ENCODE results near the gene ATG7.

ATG7 gene

GRCh38 chr3:11588338-11588737 is 316.1 kb downstream of the ATG7 start:
- Histone ChIP-seq H3K27ac (replicated peaks) (no peak overlapping the region), H3K27me3 (ENCODE audit: insufficient read depth, poor library complexity, severe bottlenecking) (no peaks in the 10 kb centered on the region), H3K4me3 (replicated peaks; ENCODE audit: insufficient read depth, low read length) (no peak overlapping the region)
- no peak for DNase-seq (ENCODE audit: low read depth in 1 of 2, low spot score in 1 of 2)
- TF ChIP-seq SPI1 (IDR thresholded peaks at IDR 0.05; ENCODE audit: borderline replicate concordance, low read depth) (no peak), POLR2AphosphoS5 (IDR thresholded peaks at IDR 0.05; ENCODE audit: low read depth) (no peak), REST (IDR thresholded peaks at IDR 0.05; ENCODE audit: insufficient replicate concordance, low read depth) (no peak), GABPA (IDR thresholded peaks at IDR 0.05; ENCODE audit: low read depth) (no peak), CTCF (IDR thresholded peaks at IDR 0.05; ENCODE audit: insufficient read depth, low read length) (no peak)

DNA sequence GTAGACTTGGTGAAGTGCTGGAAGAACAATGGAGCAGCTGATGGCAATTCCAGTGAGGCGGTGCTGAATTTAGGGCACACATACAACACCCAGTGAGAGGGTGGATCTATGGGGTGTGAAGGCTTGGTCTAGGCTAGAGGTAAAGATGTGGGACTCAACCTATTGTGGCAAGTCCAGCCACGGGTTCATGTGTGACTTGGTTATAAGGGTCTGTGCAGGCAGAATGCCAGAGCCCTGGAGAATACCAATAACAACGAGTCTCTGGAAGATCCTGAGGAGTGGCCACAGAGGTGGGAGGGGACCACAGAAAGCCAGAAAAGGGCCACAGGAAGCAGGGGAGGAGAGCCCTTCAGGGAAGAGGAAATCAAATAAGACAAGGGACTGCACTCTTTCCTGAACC is 316.6 kb downstream of the ATG7 start:
- no peak for TF ChIP-seq REST (IDR thresholded peaks at IDR 0.05; ENCODE audit: insufficient replicate concordance, low read depth)
- TF ChIP-seq GABPA (IDR thresholded peaks at IDR 0.05; ENCODE audit: low read depth), result no peak
- TF ChIP-seq SPI1 (IDR thresholded peaks at IDR 0.05; ENCODE audit: borderline replicate concordance, low read depth), result no peak
- TF ChIP-seq CTCF (IDR thresholded peaks at IDR 0.05; ENCODE audit: insufficient read depth, low read length), result no peak
- TF ChIP-seq POLR2AphosphoS5 (IDR thresholded peaks at IDR 0.05; ENCODE audit: low read depth), result no peak
- no peaks in the 10 kb centered on the region for H3K27me3 ChIP-seq (ENCODE audit: insufficient read depth, poor library complexity, severe bottlenecking)
- no peak overlapping the region for H3K4me3 ChIP-seq (replicated peaks; ENCODE audit: insufficient read depth, low read length)
- DNase-seq (ENCODE audit: low read depth in 1 of 2, low spot score in 1 of 2), result no peak
- no peak overlapping the region for H3K27ac ChIP-seq (replicated peaks)

DNA sequence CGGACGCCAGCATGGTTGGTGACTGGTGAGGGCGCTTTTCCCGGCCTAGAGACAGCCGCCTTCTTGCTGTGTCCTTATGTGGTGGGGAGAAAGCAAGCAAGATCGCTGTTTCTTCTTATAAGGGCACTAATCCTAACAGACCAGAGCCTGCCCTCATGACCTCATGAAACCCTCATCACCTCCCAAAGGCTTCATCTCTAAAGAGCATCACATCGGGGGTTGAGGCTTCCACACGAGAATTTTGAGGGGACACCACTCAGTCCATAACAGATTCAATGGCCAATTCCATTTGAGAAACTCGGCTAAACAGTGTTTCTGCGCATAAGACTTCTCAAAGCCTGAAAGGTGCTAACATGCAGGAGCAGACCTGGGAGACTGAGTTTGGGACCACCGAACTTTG is 317.5 kb downstream of the ATG7 start:
- DNase-seq (ENCODE audit: low read depth in 1 of 2, low spot score in 1 of 2), result no peak
- H3K4me3 ChIP-seq (replicated peaks; ENCODE audit: insufficient read depth, low read length), result no peak overlapping the region
- H3K27me3 ChIP-seq (ENCODE audit: insufficient read depth, poor library complexity, severe bottlenecking), result no peaks in the 10 kb centered on the region
- TF ChIP-seq POLR2AphosphoS5 (IDR thresholded peaks at IDR 0.05; ENCODE audit: low read depth) (no peak), GABPA (IDR thresholded peaks at IDR 0.05; ENCODE audit: low read depth) (no peak), REST (IDR thresholded peaks at IDR 0.05; ENCODE audit: insufficient replicate concordance, low read depth) (no peak), CTCF (IDR thresholded peaks at IDR 0.05; ENCODE audit: insufficient read depth, low read length) (no peak), SPI1 (IDR thresholded peaks at IDR 0.05; ENCODE audit: borderline replicate concordance, low read depth) (no peak)
- no peak overlapping the region for H3K27ac ChIP-seq (replicated peaks)

Data from HL-60 (cell line).